Neural cell (in vitro differentiated cells): Measurements from ENCODE around the gene FCRL4. TPM values are rescaled to one million over a fixed set of nuclear protein-coding genes. Genes with fewer than 3 reads are reported as not detected.

Experiments
- H2AFZ ChIP-seq: fragments of 200-600, 300-800 bp; sonication (generic), shearing (Covaris generic); 2 replicates; pipeline ENCODE4 v1.6.0; 2014; ENCODE audit warnings: low read depth, mild to moderate bottlenecking, antibody characterized with exemption, low read length, moderate library complexity
- H3F3A ChIP-seq: fragments of 200-600 bp; shearing (Covaris generic); 2 replicates; pipeline ENCODE4 v1.6.1; 2016; ENCODE audit warnings: mild to moderate bottlenecking, moderate library complexity, mixed read lengths, antibody characterized with exemption, low read length; ENCODE audit not compliant: insufficient read depth, poor library complexity, severe bottlenecking
- H3K27ac ChIP-seq: fragments of 200-600, 300-800 bp; sonication (generic), shearing (Covaris generic); 2 replicates; pipeline ENCODE4 v1.5.1; 2014; ENCODE audit warnings: mild to moderate bottlenecking, low read length, moderate library complexity
- H3K27me3 ChIP-seq: fragments of 300-800, 200-600 bp; sonication (generic), shearing (Covaris generic); 2 replicates; pipeline ENCODE4 v1.6.0; 2014; ENCODE audit warnings: mild to moderate bottlenecking, low read depth, low read length, moderate library complexity; ENCODE audit not compliant: insufficient read depth
- H3K36me3 ChIP-seq: fragments of 300-800, 200-600 bp; sonication (generic), shearing (Covaris generic); 2 replicates; pipeline ENCODE4 v1.5.1; 2014; ENCODE audit warnings: mild to moderate bottlenecking, antibody characterized with exemption, low read length, moderate library complexity; ENCODE audit not compliant: insufficient read depth
- H3K4me2 ChIP-seq: fragments of 300-800, 200-600 bp; sonication (generic), shearing (Covaris generic); 2 replicates; pipeline ENCODE4 v1.6.0; 2014; ENCODE audit warnings: mild to moderate bottlenecking, low read length
- H3K4me3 ChIP-seq: fragments of 300-800, 200-600 bp; sonication (generic), shearing (Covaris generic); 2 replicates; pipeline ENCODE4 v1.5.1; 2014; ENCODE audit warnings: mild to moderate bottlenecking, low read length, moderate library complexity
- H3K79me2 ChIP-seq: fragments of 200-600 bp; shearing (Covaris generic); replicated peaks from 2 replicates; pipeline ENCODE4 v1.6.0; 2014; ENCODE audit warnings: mild to moderate bottlenecking, low read length, moderate library complexity; ENCODE audit not compliant: insufficient read depth
- H3K9ac ChIP-seq: fragments of 300-800, 200-600 bp; sonication (generic), shearing (Covaris generic); 2 replicates; pipeline ENCODE4 v1.6.1; 2016; ENCODE audit warnings: mild to moderate bottlenecking, low read length, mixed read lengths
- H3K9me2 ChIP-seq: fragments of 200-600 bp; shearing (Covaris generic); 2 replicates; pipeline ENCODE4 v1.6.1; 2016; ENCODE audit warnings: mild to moderate bottlenecking, low read length, mixed read lengths; ENCODE audit not compliant: insufficient read depth
- H3K9me3 ChIP-seq: fragments of 200-600, 300-800 bp; sonication (generic), shearing (Covaris generic); 2 replicates; pipeline ENCODE4 v1.6.1; 2016; ENCODE audit warnings: mild to moderate bottlenecking, mixed run types, low read length, moderate library complexity, mixed read lengths
- H4K20me1 ChIP-seq: fragments of 200-600 bp; shearing (Covaris generic); 2 replicates; pipeline ENCODE4 v1.6.1; 2016; ENCODE audit warnings: mild to moderate bottlenecking, mixed run types; ENCODE audit not compliant: insufficient read depth
- CTCF ChIP-seq: fragments of 450-650 bp; IDR thresholded peaks from 2 replicates; pipeline ENCODE4 v1.5.1; 2014; ENCODE audit warnings: antibody characterized with exemption, mild to moderate bottlenecking, moderate library complexity; ENCODE audit not compliant: poor library complexity, severe bottlenecking
- EP300 ChIP-seq: fragments of 450-650 bp; conservative IDR thresholded peaks from 2 replicates; pipeline ENCODE4 v1.6.1; 2014; ENCODE audit warnings: antibody characterized with exemption, mild to moderate bottlenecking, moderate library complexity; ENCODE audit not compliant: poor library complexity, severe bottlenecking
- EZH2 ChIP-seq: fragments of 200-600, 300-800 bp; shearing (Covaris generic), sonication (generic); IDR thresholded peaks from 2 replicates; pipeline ENCODE4 v1.6.1; 2014; ENCODE audit warnings: antibody characterized with exemption, low read length, borderline replicate concordance, mild to moderate bottlenecking; ENCODE audit not compliant: insufficient read depth, poor library complexity, severe bottlenecking
- MXI1 ChIP-seq: fragments of 450-650 bp; conservative IDR thresholded peaks from 2 replicates; pipeline ENCODE4 v1.6.1; 2014; ENCODE audit warnings: antibody characterized with exemption, mild to moderate bottlenecking; ENCODE audit not compliant: poor library complexity, severe bottlenecking
- POLR2AphosphoS5 ChIP-seq: IDR thresholded peaks from 2 replicates; pipeline ENCODE4 v1.6.1; 2012
- RAD21 ChIP-seq: fragments of 450-650 bp; conservative IDR thresholded peaks from 2 replicates; pipeline ENCODE4 v1.6.1; 2014; ENCODE audit warnings: antibody characterized with exemption, mild to moderate bottlenecking, moderate library complexity
- REST ChIP-seq: IDR thresholded peaks from 2 replicates; pipeline ENCODE4 v1.6.1; 2012; ENCODE audit warnings: borderline replicate concordance
- SMC3 ChIP-seq: fragments of 450-650 bp; conservative IDR thresholded peaks from 2 replicates; pipeline ENCODE4 v1.6.1; 2014; ENCODE audit warnings: antibody characterized with exemption, mild to moderate bottlenecking, moderate library complexity; ENCODE audit not compliant: poor library complexity
- TAF1 ChIP-seq: IDR thresholded peaks from 2 replicates; pipeline ENCODE4 v1.6.1; 2012; ENCODE audit warnings: low read depth
- polyA plus RNA-seq: library from polyadenylated mRNA; depleted of rRNA; stranded (reverse); fragments of >200 nt; gene quantifications from 2 replicates; pipeline ENCODE4 v1.2.3, GENCODE V29; 2014

FCRL4 gene
- polyA plus RNA-seq, 1 donor from 2014 or later = not detected

GRCh38 chr1:157628773-157629172, 30.9 kb upstream of the FCRL4 start:
- Histone ChIP-seq H3K9me2 (no peaks in the 10 kb centered on the region), H4K20me1 (no peaks in the 10 kb centered on the region), H3K79me2 (no peaks in the 10 kb centered on the region), H3K9ac (no peak overlapping the region), H3K4me3 (no peak overlapping the region), H3K27me3 (no peaks in the 10 kb centered on the region), H3K36me3 (no peaks in the 10 kb centered on the region), H3K27ac (no peak overlapping the region), H3K9me3 (no peaks in the 10 kb centered on the region), H2AFZ (no peak overlapping the region), H3F3A (no peaks in the 10 kb centered on the region), H3K4me2 (no peak overlapping the region)
- TF ChIP-seq CTCF (no peak), RAD21 (no peak), MXI1 (no peak), SMC3 (no peak), REST (no peak), EP300 (no peak), TAF1 (no peak), EZH2 (no peak), POLR2AphosphoS5 (no peak)

- no peak overlapping the region for H2AFZ ChIP-seq
Observed at GRCh38 chr1:157626099-157626498, 28.2 kb upstream of the FCRL4 start.

More at GRCh38 chr1:157626099-157626498, 28.2 kb upstream of the FCRL4 start:
- Histone ChIP-seq H4K20me1 (no peaks in the 10 kb centered on the region), H3K79me2 (no peaks in the 10 kb centered on the region), H3K4me2 (no peak overlapping the region), H3K4me3 (no peak overlapping the region), H3K27ac (no peak overlapping the region), H3K36me3 (no peaks in the 10 kb centered on the region), H3K9me2 (no peaks in the 10 kb centered on the region), H3K9me3 (no peaks in the 10 kb centered on the region), H3K9ac (no peak overlapping the region), H3K27me3 (no peaks in the 10 kb centered on the region), H3F3A (no peaks in the 10 kb centered on the region)
- TF ChIP-seq EP300 (no peak), POLR2AphosphoS5 (no peak), REST (no peak), CTCF (no peak)
